ENCODE measurements around the gene CNTN1.

CNTN1 gene

DNA sequence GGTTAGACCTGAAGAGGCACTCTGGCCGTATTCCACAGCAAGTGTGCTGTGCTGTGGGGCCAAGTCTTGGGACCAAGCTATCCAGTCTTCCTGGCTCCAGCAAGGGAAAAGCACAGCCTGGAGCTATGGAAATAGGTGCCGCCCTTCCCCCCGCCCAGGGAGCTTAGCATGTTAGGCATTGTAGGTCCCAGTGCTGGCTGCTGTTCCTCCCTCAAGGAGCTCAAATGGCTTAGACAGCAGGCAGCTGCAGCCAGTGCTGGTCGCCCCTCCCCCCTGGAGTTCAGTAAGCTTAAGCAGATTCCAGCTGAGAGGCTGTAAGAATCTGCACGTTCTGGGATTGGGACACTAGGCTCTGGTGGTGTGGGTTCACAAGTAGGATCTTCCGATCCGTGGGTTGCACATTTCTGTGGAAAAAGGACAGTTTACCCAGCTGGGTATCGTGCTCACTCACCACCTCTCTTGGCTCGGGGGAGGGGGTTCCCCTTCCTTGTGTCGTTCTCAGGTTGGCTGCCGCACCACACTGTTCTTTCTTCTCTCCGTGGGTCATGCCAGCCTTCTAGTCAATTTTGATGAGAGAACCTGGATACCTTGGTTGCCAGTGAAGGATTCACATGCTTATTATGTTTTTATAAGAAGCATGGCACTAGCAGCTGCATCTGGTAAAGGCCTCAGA, 127.3 kb downstream of the CNTN1 start:
- in situ Hi-C loops (cut with MboI; ENCODE audit: low sequenced_read_pairs, unreplicated experiment), result no loop called here
- TF ChIP-seq, protein P1, sequence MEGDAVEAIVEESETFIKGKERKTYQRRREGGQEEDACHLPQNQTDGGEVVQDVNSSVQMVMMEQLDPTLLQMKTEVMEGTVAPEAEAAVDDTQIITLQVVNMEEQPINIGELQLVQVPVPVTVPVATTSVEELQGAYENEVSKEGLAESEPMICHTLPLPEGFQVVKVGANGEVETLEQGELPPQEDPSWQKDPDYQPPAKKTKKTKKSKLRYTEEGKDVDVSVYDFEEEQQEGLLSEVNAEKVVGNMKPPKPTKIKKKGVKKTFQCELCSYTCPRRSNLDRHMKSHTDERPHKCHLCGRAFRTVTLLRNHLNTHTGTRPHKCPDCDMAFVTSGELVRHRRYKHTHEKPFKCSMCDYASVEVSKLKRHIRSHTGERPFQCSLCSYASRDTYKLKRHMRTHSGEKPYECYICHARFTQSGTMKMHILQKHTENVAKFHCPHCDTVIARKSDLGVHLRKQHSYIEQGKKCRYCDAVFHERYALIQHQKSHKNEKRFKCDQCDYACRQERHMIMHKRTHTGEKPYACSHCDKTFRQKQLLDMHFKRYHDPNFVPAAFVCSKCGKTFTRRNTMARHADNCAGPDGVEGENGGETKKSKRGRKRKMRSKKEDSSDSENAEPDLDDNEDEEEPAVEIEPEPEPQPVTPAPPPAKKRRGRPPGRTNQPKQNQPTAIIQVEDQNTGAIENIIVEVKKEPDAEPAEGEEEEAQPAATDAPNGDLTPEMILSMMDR (IDR thresholded peaks at IDR 0.05; ENCODE audit: borderline replicate concordance, control extremely low read depth, extremely low read depth, insufficient read depth, missing control alignments), result no peak
- no peak for DNase-seq (ENCODE audit: low spot score)

DNA sequence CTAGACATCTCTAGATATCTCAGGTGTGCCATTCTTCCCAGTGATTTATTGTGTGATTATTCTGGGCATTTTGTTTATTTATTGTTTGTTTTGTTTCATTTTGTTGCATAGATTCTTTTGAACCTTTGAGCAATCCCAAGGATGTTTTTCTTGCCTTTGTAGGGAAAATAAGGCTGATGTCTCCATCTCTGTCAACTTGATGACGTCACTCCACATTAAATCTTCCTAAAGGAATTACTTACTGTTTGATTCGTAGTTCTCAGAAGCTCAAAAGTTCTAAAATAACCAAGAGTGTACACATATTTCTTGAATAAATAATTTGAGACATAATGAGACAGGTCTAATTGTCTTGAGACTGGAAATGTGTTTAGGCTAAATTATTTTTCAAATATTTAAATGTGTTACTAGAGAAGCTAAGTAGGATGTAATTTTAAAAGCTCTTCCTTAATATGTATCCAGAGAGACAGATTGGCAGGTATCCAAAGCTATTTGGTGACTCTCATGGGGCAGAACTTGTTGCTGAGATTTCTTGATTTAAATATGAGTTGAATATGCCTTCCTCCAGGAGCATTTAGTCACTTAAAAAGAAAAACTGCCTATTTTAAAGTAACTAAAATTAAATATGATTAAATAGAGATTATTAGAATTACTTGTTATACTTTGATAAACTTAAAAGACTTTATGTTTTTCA, 128.7 kb downstream of the CNTN1 start:
- TF ChIP-seq, protein P1 (IDR thresholded peaks at IDR 0.05; ENCODE audit: borderline replicate concordance, control extremely low read depth, extremely low read depth, insufficient read depth, missing control alignments), result no peak
- no peak for DNase-seq (ENCODE audit: low spot score)
- in situ Hi-C loops (cut with MboI; ENCODE audit: low sequenced_read_pairs, unreplicated experiment), result no loop called here

DNA sequence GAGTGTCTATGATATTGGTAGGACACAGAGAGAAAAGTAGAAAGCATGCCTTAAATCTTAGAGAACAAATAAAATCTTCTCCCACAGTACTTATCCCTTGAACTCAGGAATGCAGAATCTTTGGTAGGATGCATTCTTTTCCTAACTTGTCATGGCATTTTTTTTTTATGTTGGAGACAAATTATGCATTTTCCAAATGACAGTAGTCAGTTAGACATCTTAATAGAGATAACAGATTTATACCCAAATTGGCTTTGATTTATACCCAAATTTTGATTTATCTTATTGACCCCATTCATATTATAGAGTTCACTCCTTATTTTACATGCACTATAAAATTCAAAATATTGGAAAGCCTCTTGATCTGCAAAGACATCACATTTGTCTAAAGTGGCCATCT, 132.9 kb downstream of the CNTN1 start:
- TF ChIP-seq, protein P1 (IDR thresholded peaks at IDR 0.05; ENCODE audit: borderline replicate concordance, control extremely low read depth, extremely low read depth, insufficient read depth, missing control alignments), result no peak
- in situ Hi-C loops (cut with MboI; ENCODE audit: low sequenced_read_pairs, unreplicated experiment), result no loop called here
- DNase-seq (ENCODE audit: low spot score), result no peak

DNA sequence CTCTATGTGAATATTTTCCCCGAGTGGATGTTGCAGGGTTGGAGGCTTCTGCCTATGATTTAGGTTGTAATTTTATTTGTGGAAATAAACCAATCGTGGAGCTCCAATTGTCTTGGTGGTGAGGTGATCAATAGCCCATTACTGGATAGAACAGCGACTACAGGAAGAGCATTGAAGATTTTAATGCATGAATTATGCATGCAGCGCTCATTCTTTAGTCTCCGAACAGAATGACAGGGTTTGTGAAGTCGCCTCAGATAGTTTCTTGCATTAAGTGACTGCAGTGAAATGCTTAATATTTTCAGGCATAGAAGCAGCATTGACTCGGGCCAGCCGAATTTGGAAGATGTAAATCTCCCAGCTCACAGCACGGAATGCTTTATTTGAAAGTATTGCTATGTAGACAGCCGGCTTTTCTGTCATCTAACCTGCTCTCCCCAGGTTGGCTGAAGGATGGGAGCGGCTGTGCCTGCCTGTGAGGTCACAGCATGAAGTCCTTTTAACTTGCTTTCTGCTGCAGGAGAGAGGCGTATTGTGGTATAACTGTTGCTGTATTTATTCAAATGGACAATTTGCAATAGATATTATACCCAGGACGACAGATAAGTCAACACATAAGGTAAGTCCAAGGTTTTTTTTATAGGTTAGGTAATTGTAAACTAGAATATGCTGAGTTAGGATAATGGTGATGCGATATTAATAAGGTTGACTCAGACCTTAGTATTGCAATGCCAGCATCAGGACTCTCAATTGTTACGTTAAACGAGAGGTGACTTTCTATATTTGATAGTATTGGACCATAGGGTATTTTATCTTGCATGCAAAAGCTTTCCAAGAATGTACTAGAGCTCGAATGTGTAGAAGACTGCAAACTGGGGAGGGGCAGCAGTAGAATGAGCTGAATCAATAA, 135.7 kb downstream of the CNTN1 start:
- DNase-seq (ENCODE audit: low spot score), result no peak
- in situ Hi-C loops (cut with MboI; ENCODE audit: low sequenced_read_pairs, unreplicated experiment), result no loop called here
- TF ChIP-seq, protein P1 (IDR thresholded peaks at IDR 0.05; ENCODE audit: borderline replicate concordance, control extremely low read depth, extremely low read depth, insufficient read depth, missing control alignments), result no peak

DNA sequence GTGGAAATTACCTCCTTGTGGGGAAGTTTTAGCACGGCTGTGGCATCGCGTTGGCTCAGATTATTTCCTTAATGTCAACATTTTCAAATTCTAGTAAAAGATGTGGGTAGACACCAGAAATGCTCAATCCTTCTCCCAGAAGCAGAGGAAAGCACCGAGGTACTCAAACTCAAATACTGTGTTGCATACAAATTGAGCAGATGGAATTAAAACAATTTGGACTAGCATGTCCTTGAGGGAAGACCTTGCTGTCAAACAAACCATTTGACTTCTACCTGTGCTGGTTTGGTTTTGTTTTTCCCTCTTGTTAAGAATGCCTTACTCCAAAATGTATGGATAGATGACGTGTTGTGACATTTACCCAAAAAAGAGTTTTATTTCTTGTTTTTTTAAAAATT, 136.4 kb downstream of the CNTN1 start:
- DNase-seq (ENCODE audit: low spot score), result no peak
- in situ Hi-C loops (cut with MboI; ENCODE audit: low sequenced_read_pairs, unreplicated experiment), result no loop called here
- TF ChIP-seq, protein P1 (IDR thresholded peaks at IDR 0.05; ENCODE audit: borderline replicate concordance, control extremely low read depth, extremely low read depth, insufficient read depth, missing control alignments), result no peak

DNA sequence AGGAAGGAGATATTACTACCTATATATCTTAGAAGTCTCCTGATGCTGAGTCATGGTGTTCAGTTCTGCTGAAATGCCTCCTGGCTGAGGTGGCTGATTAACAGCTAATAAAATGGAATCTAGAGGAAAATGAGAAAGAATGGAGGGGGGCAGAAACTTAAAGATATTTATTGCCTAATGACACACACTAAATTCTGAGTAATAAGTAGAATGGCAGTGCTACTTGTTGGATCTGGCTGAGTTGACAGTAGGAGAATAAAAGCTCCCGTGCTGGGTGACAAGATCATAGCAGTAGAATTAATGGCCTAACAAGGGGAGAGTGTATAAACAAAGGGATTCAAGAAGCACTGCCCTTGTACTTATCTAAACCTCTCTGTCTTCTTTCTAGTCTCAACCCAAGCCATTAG, 137.5 kb downstream of the CNTN1 start:
- no peak for DNase-seq (ENCODE audit: low spot score)
- TF ChIP-seq, protein P1 (IDR thresholded peaks at IDR 0.05; ENCODE audit: borderline replicate concordance, control extremely low read depth, extremely low read depth, insufficient read depth, missing control alignments), result no peak
- in situ Hi-C loops (cut with MboI; ENCODE audit: low sequenced_read_pairs, unreplicated experiment), result no loop called here

All from GM13976 (cell line).